Stimulated activated CD8-positive, alpha-beta memory T cell treated with anti-CD3 and anti-CD28 coated beads, Interleukin-15, amount 100 ng/mL, for 4 hours (primary cell): ENCODE data around the gene KCNH2.

Experiments
- DNase-seq, 2 donors: peaks; one replicate each; pipeline ENCODE4 v3.0.0-alpha.2; 2020; ENCODE audit warnings: low read depth in 2 of 2

Gene KCNH2

DNA sequence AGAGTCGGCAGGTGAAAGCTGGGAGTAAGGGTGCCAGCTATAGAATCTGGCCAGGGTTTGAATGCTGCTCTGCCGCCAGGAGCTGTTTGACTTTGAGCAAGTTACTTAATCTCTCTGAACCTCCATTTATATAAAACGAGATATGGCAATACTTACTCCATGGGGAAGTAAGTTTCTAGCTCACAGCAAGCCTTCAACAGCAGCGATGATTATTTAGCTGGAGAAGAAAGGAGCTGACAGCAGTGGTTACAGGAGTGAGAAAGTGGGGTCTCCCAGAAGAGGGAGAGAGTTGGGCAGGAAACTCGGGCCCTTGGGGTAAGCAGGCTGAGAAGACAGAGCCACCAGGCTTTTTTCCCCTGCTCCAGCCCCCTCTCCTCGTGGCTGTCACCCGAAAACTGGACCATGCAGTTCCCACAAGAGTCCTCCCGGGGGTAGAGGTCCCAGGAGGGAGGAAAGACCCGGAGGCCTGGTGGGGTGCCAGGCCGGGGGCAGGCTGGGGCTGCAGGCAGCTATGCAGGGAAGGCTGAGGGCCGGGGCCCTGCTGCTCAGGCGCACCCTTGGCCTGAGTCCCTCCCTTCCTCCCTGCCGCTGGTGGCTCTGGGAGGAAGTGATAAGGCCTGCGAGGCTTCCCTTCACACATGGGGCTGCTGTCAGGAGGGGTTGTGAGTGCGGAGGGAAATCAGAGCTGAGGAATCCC, 16.2 kb upstream of the KCNH2 start:
- DNase-seq, result no peak

DNA sequence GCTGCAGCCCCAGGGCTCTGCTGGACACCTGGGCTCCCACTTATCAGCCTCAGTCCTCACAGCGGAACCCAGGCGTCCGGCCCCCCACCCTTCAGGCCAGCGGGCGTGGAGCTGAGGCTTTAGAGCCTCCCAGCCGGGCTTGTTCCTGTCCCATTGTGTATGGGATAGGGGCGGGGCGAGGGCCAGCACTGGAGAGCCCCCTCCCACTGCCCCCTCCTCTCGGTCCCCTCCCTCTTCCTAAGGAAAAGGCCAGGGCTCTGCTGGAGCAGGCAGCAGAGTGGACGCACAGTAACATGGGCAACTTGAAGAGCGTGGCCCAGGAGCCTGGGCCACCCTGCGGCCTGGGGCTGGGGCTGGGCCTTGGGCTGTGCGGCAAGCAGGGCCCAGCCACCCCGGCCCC, 15.4 kb upstream of the KCNH2 start:
- no peak for DNase-seq

DNA sequence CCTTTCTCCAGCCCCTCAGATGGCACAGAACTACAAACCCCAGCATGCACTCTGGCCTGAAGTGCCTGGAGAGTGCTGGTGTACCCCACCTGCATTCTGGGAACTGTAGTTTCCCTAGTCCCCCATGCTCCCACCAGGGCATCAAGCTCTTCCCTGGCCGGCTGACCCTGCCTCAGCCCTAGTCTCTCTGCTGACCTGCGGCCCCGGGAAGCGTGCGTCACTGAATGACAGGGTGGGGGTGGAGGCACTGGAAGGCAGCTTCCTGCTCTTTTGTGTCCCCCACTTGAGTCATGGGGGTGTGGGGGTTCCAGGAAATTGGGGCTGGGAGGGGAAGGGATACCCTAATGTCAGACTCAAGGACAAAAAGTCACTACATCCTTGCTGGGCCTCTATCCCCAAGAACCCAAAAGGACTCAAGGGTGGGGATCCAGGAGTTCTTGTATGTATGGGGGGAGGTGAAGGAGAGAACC, 14.7 kb upstream of the KCNH2 start:
- no peak for DNase-seq

DNA sequence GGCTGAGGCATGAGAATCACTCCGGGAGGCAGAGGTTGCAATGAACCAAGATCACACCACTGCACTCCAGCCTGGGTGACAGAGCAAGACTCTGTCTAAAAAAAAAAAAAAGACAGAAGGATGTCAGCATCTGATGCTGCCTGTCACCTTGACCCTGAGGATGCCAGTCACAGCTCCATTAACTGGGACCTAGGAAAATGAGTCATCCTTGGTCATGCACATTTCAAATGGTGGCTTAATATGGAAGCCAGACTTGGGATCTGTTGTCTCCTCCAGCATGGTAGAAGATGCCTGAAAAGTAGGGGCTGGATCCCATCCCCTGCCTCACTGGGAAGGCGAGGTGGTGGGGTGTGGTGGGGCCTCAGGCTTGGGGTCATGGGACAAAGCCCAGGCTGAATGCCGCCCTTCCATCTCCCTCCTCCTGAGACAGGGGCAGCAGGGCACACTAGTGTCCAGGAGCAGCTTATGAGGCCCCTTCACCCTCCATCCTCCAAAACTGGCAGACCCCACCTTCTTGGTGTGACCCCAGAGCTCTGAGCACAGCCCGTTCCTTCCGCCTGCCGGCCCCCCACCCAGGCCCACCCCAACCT, 14.0 kb upstream of the KCNH2 start:
- DNase-seq, result no peak

DNA sequence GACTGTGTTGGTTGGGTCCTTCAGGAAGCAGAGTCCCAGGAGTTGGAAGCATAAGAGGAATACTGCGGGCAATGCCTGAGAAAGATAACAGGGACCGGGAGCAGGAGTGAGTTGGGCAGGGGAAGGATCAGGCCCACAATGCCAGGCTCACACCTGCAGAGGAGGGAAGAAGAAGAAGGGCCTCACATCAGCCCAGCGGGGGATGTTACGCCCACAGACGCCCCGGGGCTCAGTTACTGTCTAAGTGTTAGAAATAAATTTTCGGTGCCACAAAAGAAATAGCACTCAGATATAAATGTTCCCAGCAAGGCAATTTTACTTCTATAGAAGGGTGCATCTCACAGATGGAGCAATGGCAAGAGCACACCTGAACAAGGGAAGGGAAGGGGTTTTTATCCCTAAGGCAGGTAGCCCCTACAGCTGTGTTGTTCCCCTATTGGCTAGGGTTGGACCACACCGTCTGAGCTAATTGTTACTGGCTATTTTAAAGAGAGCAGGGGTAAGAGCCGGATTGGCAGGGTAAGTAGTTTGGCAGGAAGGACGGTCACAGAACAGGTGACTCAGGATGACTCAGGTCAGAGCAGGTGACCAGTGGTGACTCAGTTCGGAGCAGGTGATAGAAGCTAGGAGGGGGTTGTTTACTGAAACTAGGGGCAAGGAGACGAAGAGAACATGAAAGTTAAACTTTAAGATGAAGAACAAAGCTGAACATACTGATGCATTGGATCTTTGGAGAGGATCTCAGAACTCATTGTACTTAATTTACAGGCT, 12.5 kb upstream of the KCNH2 start, which contains the start of gene NOS3:
TSS of gene NOS3 (plus strand) at position 602 of the 771 bp plus-strand sequence. CDS start 2,787 bp downstream, outside the sequence.
- DNase-seq, result no peak

DNA sequence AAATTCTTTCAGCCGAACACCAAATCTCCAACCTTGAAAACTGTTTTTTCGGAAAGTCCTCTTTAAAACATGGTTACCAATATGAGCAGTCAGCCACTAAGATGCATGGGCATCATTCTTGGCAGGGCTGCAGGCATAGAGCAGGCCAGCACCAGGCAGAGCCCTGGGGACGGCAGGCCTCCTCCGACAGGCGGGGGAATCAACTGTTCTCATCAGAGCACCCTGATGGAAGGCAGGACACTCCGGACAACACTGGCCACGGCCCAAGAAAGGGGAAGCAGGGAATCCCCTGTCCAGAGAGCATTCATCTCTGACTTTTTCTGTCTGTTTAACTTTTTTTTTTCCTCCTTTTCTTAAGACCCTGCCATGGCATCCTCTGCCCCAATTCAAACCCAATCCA, 11.3 kb upstream of the KCNH2 start:
- no peak for DNase-seq

DNA sequence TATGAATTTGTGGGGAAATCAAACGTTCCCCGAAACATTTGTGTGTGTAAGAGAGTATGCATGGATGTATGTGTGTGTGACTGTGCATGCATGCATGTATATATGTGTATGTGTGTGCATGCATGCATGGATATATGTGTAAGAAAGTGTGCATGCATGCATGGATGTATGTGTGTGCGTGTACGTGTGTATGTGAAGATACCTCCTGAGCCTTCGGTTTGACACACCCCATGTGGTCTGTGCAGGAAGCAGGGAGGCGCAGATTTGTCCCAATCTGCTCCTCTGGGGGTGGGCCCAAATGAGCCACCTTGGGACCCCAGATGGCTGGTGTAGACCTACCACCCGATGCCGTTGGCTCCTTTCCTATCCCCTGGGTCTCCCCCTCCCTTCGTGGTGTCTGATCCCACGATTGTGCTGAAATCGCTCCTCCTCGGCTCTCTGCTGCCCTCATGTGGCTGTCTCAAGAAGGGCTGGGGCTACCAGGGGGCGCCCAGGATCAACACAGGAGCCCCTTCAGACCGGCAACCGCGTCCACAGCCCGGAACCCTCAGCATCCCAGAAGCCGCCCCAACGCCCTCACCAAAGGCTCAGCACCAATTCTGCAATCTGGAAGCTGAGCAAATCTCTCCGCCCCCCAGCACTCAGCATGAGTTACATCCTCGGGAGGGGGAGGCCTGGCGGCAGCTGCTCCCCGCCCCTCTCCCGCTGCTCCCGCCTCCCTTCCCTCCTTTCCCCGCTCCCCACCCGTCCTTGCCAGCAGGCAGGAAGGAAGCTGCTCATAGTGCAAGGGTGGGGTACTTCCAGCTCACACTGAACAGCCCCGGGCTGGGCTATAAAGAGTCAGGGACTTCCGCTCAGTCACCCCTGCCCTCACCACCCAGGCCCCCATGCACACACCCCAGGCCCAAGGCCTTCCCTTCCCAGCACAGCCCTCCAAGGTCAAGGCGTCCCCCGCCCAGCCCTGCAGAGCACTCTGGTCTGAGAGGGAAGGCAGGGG, 10.4 kb upstream of the KCNH2 start:
- DNase-seq, result no peak

DNA sequence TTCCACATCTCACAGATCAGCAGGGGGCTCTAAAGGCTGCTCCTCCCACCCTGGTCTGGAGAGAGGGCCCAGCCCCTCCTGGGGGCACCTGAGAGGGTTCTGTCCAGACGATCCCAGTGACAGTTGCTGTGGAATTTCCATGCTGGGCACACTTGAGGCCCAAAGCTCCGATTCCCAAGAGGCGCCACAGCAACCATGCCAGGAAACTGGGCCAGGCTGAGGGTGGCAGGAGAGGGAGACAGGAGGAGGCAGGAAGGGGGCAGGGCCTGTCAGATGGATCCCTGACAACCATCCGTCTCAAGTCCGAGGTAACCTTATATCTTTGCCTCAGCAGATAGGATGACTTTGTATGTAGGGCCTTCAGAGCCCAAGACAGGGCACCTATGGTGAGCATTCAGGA, 8.4 kb upstream of the KCNH2 start:
- DNase-seq, result no peak

DNA sequence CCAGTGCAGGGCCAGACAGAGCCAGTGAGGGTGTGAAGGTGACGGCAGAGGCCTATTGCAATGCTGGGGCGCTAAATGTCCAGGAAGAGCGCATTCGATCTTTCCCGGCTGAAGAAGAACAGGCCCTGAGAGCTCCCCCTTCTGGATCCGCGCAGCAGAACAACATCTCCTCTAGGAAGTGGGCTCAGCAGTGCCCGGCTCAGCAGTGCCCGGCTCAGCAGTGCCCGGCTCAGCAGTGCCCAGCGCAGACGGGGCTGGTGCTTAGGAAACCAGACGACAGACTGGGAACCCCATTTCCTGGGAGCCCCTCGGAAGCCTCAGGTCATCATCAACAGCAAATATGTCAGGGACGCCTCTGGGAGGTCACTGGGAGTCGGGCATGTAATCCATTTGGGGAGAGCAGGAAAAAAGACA, 8.0 kb upstream of the KCNH2 start:
- no peak for DNase-seq

DNA sequence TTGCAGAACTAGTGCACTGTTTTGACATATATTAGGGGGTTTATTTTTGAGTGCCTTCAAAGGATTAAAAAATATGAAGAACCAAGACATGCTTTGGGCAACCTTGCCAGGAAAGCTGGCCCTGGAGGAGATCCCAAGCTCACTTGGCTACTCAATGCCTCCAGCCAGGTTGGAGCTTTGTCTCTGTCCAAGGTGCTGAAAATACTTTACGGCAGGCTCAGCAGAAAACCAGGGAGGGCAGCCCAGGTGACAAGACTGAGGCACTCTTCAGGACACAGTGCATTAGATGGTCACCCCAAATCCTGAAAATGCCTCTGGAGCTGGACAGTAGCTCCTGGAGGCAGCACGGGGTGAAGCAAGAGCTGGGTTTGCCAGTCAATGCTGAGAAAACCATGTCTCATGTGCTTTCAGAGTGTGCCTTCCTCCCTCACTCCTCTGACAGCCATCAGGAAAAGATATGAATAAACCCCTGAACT, 5.8 kb upstream of the KCNH2 start:
- no peak for DNase-seq

DNA sequence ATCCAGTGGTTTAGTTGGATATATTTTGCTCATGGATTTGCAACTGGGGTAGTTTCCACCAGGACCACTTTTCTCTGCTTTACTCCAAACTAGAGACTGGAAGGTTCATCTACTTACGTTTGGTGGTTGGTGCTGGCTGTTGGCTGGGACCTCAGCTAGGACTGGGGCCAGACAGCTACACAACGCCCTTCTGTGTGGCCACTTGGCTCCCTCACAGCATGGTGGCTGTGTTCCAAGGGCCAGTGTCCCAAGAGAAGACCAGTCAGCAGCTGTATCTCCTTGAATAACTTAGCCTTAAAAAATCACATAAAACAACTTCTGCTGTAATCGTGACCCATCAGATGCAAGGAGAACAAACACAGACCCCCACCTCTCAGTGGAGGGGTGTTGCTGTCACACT, 4.2 kb upstream of the KCNH2 start:
- DNase-seq, result no peak

DNA sequence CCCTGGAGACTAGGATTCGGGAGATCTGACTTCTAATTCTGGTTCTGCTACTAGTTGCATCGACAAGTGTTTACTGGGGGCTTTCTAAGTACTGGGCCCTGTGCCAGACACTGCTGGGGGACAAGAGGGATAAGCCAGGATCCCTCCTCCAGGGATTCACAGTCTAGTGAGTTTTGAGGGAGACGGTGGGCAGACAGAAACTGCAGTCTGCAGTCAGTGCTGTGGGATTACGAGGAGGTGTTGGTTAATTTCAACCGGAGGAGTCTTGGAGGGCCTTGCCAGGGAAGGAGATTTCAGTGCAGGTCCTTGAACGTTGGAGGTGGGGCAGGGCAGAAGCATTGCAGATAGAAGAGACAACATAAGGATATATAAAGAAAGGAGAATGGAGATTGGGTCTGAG, 3.5 kb upstream of the KCNH2 start:
- DNase-seq, result no peak

DNA sequence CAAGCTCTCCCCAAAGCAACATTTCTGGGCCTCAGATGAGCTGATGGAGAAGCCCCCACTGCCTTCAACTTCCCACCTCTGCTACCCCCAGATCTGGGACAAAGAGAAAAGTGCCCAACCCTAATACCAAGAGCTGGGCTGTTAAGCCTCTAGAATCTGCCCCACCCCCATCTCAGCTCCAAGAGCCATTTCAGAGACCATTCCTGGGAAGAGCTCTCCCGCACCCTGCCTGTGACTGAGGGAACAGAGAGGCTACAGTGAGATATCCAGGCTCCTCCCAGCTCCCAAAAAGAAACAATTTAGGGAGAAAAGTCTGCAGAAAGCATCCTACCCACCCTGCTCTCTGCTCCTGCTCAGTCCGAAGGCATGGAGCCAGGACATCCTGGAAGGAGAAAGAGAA, 2.5 kb upstream of the KCNH2 start:
- no peak for DNase-seq

DNA sequence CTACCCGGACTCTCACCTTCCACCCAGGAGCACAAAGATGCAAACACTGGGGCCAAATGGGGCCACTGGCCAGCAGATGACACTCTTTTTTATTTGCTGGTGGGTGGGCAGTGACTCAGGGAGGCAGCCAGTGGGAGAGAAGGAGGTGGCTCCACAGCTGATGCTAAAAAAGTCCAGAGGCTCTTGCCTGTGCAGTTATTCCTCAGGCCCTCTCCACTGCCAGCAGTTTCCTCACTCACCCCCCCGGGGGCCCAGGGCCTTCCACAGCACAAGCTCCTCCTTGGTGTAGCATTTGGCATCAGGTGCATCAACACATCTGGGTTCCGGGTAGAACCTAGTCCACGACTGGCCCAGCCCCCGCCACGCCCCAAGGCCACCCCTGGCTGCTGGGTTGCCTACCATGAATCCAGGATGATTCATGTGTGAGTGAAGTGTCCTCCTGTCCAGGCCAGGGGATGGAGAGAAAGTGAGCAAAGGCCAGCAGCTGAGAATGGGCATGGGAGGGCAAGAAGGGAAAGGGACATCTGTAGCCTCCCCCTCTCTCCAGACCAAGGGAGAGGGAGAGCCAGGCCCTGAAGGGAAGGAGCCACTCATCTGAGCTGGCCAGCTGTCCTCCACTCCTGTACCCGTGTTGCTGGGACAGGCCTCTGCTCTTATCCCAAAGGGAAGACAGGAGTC, 1.7 kb upstream of the KCNH2 start:
- no peak for DNase-seq

DNA sequence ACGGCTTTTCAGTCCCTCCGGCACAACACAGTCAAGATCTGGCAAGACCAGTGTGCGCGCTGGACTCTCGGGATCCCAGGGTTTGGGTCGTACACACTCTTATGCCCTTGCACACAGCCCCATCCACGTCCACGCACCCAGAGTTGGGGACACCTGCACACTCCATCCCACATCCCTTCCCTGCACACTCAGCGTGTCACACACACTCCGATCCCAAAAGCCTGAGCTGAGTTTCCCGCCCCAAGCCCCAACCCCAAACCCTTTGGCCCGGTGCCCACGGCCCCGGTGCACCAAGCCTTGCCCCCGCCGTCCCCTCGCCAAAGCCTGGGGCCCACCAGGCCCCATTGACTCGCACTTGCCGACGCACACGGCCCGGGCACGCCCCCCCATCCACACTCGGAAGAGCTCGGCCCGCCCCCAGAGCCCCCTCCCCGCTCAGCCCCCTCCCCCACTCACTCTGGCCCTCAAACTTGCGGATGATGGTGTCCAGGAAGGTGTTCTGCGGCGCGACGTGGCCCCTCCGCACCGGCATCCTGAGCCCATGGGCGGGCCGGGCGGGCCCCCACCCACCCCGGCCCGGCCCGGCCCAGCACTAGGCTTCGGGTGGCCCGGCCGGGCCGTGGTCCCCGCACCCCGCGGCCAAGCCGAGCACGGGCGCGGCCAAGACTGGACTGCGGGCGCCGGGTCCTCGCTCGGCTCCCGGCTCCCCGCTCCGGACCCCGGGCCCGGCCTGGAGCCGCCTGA, 567 bp downstream of the KCNH2 start:
- DNase-seq, result no peak

DNA sequence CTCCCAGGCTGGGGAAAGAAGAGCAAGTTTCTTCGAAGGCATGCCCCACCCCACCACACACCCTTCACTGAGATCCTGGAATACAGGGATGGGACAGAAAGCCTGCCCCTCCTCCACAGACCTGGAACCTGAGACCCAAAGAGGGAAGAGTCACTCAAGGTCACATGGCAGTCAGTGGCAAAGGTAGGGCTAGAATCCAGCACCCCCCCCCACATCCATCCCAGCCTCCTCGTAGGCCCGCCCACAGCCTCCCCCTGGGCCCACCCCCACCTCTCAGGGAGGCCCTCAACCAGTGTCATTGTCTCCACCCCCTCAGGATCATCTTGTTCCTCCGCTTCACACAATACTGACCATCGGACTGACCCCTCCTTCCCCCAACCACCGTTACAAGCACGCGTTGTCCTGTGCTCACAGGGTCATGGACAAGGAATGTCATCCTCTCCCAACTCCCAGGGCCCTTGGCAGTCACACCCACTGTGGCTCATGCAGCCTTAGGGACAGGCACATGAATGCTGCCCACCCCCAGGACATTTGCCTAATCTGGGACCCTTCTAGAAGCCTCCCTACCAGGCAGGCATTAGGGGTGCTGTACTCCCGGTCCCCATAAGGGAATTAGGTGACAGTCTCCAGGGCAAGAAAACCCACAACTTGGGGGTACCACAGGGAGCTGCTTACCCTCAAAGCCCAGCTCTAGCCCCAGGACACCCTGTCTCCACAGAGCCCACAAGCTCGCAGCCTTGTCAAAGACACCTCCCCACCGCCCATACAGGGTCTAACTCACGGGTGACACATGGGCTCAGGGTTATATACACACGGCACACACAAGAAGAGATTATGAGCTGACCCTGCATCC, 1.4 kb downstream of the KCNH2 start:
- no peak for DNase-seq

DNA sequence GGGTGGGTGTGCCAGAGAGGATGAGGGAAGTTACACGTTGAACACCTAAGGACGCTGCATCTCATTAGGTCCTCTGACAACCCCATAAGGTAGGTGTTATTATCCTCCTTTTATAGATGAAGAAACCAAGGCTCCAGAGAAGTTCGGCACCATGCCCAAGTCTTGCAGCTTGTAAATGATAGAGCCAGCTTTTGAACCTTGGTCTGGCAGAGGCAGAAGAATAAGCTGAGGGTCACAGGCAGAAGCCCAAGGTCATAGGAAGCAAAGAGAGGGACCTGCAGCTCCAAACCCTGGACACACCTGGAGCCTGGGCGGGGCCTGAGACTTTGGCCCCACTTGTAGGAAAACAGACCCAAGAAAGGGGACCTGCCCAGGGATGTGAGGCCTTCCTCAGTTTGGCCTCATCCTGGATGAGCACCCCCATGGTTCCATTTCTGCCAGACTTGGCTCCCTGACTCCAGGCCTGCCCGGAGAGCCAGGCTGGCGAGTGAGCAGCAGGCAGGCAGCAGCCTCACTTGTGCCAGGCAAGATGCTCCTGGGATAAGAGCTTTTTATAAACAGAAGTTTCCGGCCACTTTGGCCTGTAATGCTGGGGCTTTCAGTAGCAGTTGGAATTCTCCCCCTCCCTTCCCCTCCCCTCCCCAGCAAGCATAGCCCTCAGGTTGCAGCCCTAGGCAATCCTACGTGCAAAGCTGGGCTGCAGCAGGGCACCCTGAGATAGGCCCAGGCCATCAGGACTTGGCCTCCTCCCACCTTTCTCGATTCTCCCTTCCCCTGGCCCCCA, 2.4 kb downstream of the KCNH2 start:
- no peak for DNase-seq
